HG02571 (cell line): ENCODE measurements around the gene HRAS.
A peak's percentile ranks its signal among the peaks of the same experiment; 100 is the strongest.
"Not testable (repeated sequence)": the region's sequence is repeated elsewhere in the genome, so short reads cannot be mapped to it uniquely, and the experiment has no call there.

ENCODE experiments used
- ATAC-seq: cut with Tn5 transposase; IDR thresholded peaks from one replicate; pipeline ENCODE4 v1.9.1; 2021; ENCODE audit warnings: mild to moderate bottlenecking, moderate library complexity; ENCODE audit not compliant: unreplicated experiment

The HRAS gene

GRCh38 chr11:535519-536454 is at the start of gene HRAS:
HRAS (minus strand) TSS chr11:535576.
- peak; percentile 70 for ATAC-seq

- no peak for ATAC-seq
Measured at GRCh38 chr11:584287-584686, 48.9 kb upstream of the HRAS start.

GRCh38 chr11:581752-582151 is 46.4 kb upstream of the HRAS start:
- no peak for ATAC-seq

GRCh38 chr11:581342-581741 is 46.0 kb upstream of the HRAS start:
- no peak for ATAC-seq

- ATAC-seq = no peak
Measured at GRCh38 chr11:579830-580601, 44.6 kb upstream of the HRAS start.

GRCh38 chr11:578276-579035 is 43.1 kb upstream of the HRAS start:
- no peak for ATAC-seq

GRCh38 chr11:577611-577894 is 42.2 kb upstream of the HRAS start:
- ATAC-seq = no peak

GRCh38 chr11:576811-577610 is 41.6 kb upstream of the HRAS start:
- ATAC-seq = no peak

GRCh38 chr11:575996-576768 is 40.8 kb upstream of the HRAS start, which contains the start of gene PHRF1:
PHRF1 (plus strand) TSS chr11:576470; CDS start chr11:581513, 5,043 bp downstream.
- peak; percentile 68 for ATAC-seq

GRCh38 chr11:575313-575995 is 40.1 kb upstream of the HRAS start:
- peak; percentile 32 for ATAC-seq

GRCh38 chr11:574632-575312 is 39.4 kb upstream of the HRAS start:
- no peak for ATAC-seq

GRCh38 chr11:574031-574570 is 38.7 kb upstream of the HRAS start:
- ATAC-seq = not testable (repeated sequence)

GRCh38 chr11:573146-573759 is 37.9 kb upstream of the HRAS start:
- ATAC-seq = no peak

- ATAC-seq = no peak
Measured at GRCh38 chr11:571802-572185, 36.4 kb upstream of the HRAS start.

GRCh38 chr11:569158-569885 is 33.9 kb upstream of the HRAS start:
- no peak for ATAC-seq

- ATAC-seq = peak; percentile 89
Measured at GRCh38 chr11:568306-569157, 33.2 kb upstream of the HRAS start.
